ENCODE results near the gene PRLH. TPM values are rescaled to one million over a fixed set of nuclear protein-coding genes. Genes with fewer than 3 reads are reported as not detected.
"Not testable (repeated sequence)": the region's sequence is repeated elsewhere in the genome, so short reads cannot be mapped to it uniquely, and the experiment has no call there.

PRLH gene
- total RNA-seq, 4 donors from 2014 or later = not detected

- DNase-seq (ENCODE audit: low spot score in 2 of 2) = peak in 1 of 2 donors; percentile 64
- H3K36me3 ChIP-seq = no peaks in the 10 kb centered on the region
- TF ChIP-seq POLR2AphosphoS5 (IDR thresholded peaks at IDR 0.05) = no peak
- WGBS = 64% methylated on average over 14 of the region's 19 CpGs
- H3K4me3 ChIP-seq = no peak overlapping the region
- H3K27me3 ChIP-seq = no peaks in the 10 kb centered on the region
- peak overlapping the region; percentile 52 for H3K27ac ChIP-seq
- H3K4me1 ChIP-seq = peaks cover 29% of the 10 kb centered on the region
- no peaks in the 10 kb centered on the region for H3K9me3 ChIP-seq
Measured at GRCh38 chr2:237591141-237591881, 24.9 kb downstream of the PRLH start.

DNA sequence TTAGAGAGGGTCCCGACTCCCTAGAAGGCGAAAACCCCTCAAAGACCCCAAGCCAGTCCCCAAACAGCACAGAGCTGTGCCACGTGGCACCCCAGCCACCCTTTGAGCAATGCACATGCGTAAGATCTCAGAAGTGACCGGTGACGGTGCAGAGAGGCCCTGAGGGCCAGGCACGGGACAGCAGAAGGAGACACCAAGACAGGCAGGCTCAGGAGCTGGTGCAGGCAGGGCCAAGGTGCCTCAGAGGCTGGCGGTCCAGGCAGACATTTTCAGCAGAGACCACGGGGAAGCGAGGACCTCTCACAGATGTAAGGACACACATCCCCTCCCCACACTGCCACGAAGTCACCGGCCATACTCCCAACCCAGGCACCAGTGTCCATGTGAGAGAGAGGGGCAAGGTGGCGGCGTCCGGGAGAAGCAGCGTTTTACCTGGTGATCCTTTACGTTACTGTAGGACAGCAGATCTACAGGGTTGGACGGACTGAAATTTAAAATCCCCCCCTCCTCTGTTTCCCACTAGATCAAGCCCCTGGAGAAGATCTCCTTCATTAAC is 26.1 kb downstream of the PRLH start:
- Histone ChIP-seq H3K4me3 (no peak overlapping the region), H3K36me3 (no peaks in the 10 kb centered on the region), H3K27ac (no peak overlapping the region), H3K4me1 (peaks cover 29% of the 10 kb centered on the region), H3K27me3 (no peaks in the 10 kb centered on the region), H3K9me3 (no peaks in the 10 kb centered on the region)
- DNase-seq (ENCODE audit: low spot score in 2 of 2) = peak; percentile 58 to 73
- WGBS = 86% methylated on average over 15 of the region's 18 CpGs
- no peak for TF ChIP-seq POLR2AphosphoS5 (IDR thresholded peaks at IDR 0.05)

DNA sequence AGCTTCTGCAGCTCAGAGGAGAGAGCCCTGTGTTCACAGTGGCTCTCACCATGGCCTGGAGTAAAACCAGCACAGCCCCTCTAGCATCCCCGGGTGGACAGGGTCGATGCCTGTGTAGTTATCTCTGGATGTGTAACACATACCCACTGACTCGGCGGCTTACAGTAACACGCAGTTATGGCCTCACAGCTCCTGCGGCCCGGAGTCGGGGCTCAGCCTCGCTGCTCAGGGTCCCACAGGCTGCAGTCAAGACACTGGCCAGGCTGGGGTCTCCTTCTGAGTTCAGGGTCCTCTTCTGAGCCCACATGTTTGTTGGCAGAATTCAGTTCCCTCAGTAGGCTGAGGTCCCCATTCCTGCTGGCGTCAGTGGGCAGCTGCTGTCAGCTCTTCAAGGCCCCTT is 26.7 kb downstream of the PRLH start:
- no peaks in the 10 kb centered on the region for H3K9me3 ChIP-seq
- TF ChIP-seq POLR2A (IDR thresholded peaks at IDR 0.05) (no peak), POLR2AphosphoS5 (IDR thresholded peaks at IDR 0.05) (no peak), EP300 (IDR thresholded peaks at IDR 0.05) (no peak)
- TF ChIP-seq, protein P1, sequence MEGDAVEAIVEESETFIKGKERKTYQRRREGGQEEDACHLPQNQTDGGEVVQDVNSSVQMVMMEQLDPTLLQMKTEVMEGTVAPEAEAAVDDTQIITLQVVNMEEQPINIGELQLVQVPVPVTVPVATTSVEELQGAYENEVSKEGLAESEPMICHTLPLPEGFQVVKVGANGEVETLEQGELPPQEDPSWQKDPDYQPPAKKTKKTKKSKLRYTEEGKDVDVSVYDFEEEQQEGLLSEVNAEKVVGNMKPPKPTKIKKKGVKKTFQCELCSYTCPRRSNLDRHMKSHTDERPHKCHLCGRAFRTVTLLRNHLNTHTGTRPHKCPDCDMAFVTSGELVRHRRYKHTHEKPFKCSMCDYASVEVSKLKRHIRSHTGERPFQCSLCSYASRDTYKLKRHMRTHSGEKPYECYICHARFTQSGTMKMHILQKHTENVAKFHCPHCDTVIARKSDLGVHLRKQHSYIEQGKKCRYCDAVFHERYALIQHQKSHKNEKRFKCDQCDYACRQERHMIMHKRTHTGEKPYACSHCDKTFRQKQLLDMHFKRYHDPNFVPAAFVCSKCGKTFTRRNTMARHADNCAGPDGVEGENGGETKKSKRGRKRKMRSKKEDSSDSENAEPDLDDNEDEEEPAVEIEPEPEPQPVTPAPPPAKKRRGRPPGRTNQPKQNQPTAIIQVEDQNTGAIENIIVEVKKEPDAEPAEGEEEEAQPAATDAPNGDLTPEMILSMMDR (IDR thresholded peaks at IDR 0.05) = no peak
- 95% methylated on average over 2 of the region's 10 CpGs for WGBS
- DNase-seq (ENCODE audit: low spot score in 2 of 2) = peak in 1 of 2 donors; percentile 60
- H3K4me3 ChIP-seq = no peak overlapping the region
- H3K27me3 ChIP-seq = no peaks in the 10 kb centered on the region
- peaks cover 29% of the 10 kb centered on the region for H3K4me1 ChIP-seq
- no peaks in the 10 kb centered on the region for H3K36me3 ChIP-seq
- H3K27ac ChIP-seq = no peak overlapping the region

GRCh38 chr2:237593596-237594320 is 27.4 kb downstream of the PRLH start:
- Histone ChIP-seq H3K9me3 (no peaks in the 10 kb centered on the region), H3K4me3 (no peak overlapping the region), H3K27ac (no peak overlapping the region), H3K36me3 (no peaks in the 10 kb centered on the region), H3K27me3 (no peaks in the 10 kb centered on the region), H3K4me1 (peaks cover 29% of the 10 kb centered on the region)
- 66% methylated on average over 11 of the region's 17 CpGs for WGBS
- peak in 1 of 2 donors; percentile 46 for DNase-seq (ENCODE audit: low spot score in 2 of 2)
- TF ChIP-seq POLR2A (IDR thresholded peaks at IDR 0.05) (no peak), EP300 (IDR thresholded peaks at IDR 0.05) (no peak), POLR2AphosphoS5 (IDR thresholded peaks at IDR 0.05) (no peak)
- TF ChIP-seq, protein P1 (IDR thresholded peaks at IDR 0.05) = no peak

GRCh38 chr2:237594514-237594871 is 28.1 kb downstream of the PRLH start:
- TF ChIP-seq, protein P1 (IDR thresholded peaks at IDR 0.05) = no peak
- no peak for TF ChIP-seq POLR2AphosphoS5 (IDR thresholded peaks at IDR 0.05)
- Histone ChIP-seq H3K9me3 (no peaks in the 10 kb centered on the region), H3K27ac (no peak overlapping the region), H3K4me1 (peaks cover 29% of the 10 kb centered on the region), H3K4me3 (no peak overlapping the region), H3K27me3 (no peaks in the 10 kb centered on the region), H3K36me3 (no peaks in the 10 kb centered on the region)
- DNase-seq (ENCODE audit: low spot score in 2 of 2) = no peak
- WGBS = 73% methylated on average over 5 of the region's 5 CpGs

DNA sequence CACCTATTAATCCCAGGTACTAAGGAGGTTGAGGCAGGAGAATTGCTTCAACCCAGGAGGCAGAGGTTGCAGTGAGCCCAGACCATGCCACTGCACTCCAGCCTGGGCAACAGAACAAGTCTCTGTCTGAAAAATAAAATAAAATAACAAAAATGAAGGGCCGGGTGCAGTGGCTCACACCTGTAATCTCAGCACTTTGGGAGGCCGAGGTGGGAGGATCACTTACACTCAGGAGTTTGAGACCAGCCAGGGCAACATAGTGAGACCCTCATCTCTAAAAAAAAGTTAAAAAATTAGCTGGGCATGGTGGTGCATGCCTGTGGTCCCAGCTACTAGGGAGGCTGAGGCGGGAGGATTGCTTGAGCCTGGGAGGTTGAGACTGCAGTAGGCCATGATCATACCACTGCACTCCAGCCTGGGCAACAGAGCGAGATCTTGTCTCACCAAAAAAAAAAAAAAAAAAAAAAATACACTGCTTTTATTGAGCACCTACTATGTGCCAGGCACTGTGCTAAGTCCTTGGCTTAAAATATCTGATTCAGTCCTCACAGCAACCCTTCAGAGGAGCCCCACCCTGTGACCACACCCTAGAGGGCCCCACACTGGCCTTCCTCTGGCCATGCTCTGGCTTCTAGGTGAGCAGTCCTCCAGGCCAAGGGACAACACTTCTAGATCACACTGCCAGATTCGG is 29.6 kb downstream of the PRLH start:
- 95% methylated on average over 5 of the region's 5 CpGs for WGBS
- H3K27ac ChIP-seq = not testable (repeated sequence)
- peaks cover 27% of the 10 kb centered on the region for H3K4me1 ChIP-seq

More for the DNA sequence above, 29.6 kb downstream of the PRLH start:
- not testable (repeated sequence) for H3K27me3 ChIP-seq; DNase-seq (ENCODE audit: low spot score in 2 of 2); H3K36me3 ChIP-seq; H3K4me3 ChIP-seq; H3K9me3 ChIP-seq
